Activated CD4-positive, alpha-beta memory T cell treated with anti-CD3 and anti-CD28 coated beads, Interleukin-2, amount 10 ng/mL, durations not matched to agents 7 days and 5 days (primary cell): ENCODE measurements around the gene BRF1. TPM values are rescaled to one million over a fixed set of nuclear protein-coding genes. Genes with fewer than 3 reads are reported as not detected.

Experiments used
- CTCF ChIA-PET: fragments of 350-600 bp; sonication (Branson Sonifier 250); formaldehyde crosslinking; loops from one replicate; lab custom pipeline; 2021; ENCODE audit warnings: antibody characterized with exemption, inconsistent platforms; lab: Charles Lee
- POLR2A ChIA-PET: fragments of 350-600 bp; sonication (Branson Sonifier 250); formaldehyde crosslinking; loops from one replicate; lab custom pipeline; 2021; ENCODE audit warnings: antibody characterized with exemption; lab: Charles Lee
- DNase-seq: peaks from one replicate; pipeline ENCODE4 v3.0.0-alpha.2; 2020
- H3K27ac Mint-ChIP-seq: one replicate; pipeline ENCODE4 v1.8.0; 2021; ENCODE audit warnings: mild to moderate bottlenecking, mixed read lengths
- H3K27me3 Mint-ChIP-seq: one replicate; pipeline ENCODE4 v1.8.0; 2021; ENCODE audit warnings: mixed read lengths
- H3K36me3 Mint-ChIP-seq: one replicate; pipeline ENCODE4 v1.8.0; 2021; ENCODE audit warnings: low read depth, mixed read lengths
- H3K4me1 Mint-ChIP-seq: one replicate; pipeline ENCODE4 v1.8.0; 2021; ENCODE audit warnings: mixed read lengths
- H3K4me3 Mint-ChIP-seq: one replicate; pipeline ENCODE4 v1.8.0; 2021; ENCODE audit warnings: mild to moderate bottlenecking, mixed read lengths
- H3K9me3 Mint-ChIP-seq: one replicate; pipeline ENCODE4 v1.8.0; 2021; ENCODE audit warnings: mixed read lengths
- total RNA-seq, 2 experiments: library from RNA; stranded (reverse); gene quantifications; one replicate each; pipeline ENCODE4 v1.2.3, GENCODE V29; 2021

Gene BRF1
- total RNA-seq, 2 experiments from 2014 or later = 37.4 to 40.7 TPM

GRCh38 chr14:105256292-105256960 lies 44.4 kb downstream of the BRF1 start:
- CTCF ChIA-PET = no interaction called here
- Mint-ChIP-seq H3K27ac (no peak overlapping the region), H3K27me3 (no peaks in the 10 kb centered on the region), H3K4me1 (peaks cover 9% of the 10 kb centered on the region), H3K36me3 (peaks cover 3% of the 10 kb centered on the region), H3K9me3 (no peaks in the 10 kb centered on the region), H3K4me3 (no peak overlapping the region)
- POLR2A ChIA-PET = no interaction called here
- no peak for DNase-seq

DNA sequence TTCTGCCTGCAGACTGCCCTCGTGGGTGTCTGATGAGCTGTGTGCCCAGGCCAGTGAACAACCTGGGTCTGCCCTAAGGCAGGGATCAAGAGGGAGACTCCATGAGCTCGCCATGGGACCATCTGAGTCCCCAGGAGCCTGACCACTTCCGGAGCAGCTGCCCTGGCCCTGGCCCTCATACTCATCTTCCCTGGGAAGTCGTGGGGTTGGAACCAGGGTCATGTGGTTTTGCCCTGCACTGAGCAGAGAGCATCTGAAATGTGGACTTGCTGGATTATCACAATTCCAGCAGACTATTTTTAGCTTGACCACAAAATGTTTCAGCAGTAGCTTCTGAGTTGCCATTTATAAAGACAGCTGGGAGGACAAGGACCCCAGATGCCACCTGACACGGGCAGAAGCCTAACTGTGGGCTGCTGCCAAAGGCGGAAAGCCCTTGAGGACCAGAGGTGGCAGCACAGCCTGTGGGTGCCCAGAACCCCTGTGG lies 45.7 kb downstream of the BRF1 start:
- no peak for DNase-seq
- Mint-ChIP-seq H3K36me3 (peaks cover 12% of the 10 kb centered on the region), H3K9me3 (no peaks in the 10 kb centered on the region), H3K27ac (no peak overlapping the region), H3K27me3 (no peaks in the 10 kb centered on the region), H3K4me1 (peaks cover 18% of the 10 kb centered on the region), H3K4me3 (no peak overlapping the region)
- CTCF ChIA-PET = no interaction called here
- POLR2A ChIA-PET = interaction anchor here (1.0 kb wide), 1 partner anchor 20 kb away, joined by 3 read pairs; no protein-coding TSS in a partner anchor

DNA sequence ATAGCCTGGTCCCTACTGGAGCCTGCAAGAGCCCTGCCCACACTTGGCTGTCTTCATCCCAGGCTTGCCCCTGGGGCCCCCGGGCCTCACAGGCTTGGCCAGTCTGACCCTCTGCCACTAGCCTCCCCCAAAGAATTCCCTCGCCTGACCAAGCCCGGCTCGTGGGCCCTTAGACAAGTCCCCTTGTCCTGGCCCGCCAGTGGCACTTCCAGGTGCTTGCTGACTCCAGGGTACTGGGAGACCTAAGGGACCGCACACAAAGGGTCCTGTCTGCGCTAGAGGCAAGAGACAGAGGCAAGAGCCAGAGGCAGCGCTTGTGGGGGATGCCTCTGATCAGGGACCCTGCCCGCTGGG lies 47.5 kb downstream of the BRF1 start:
- Mint-ChIP-seq H3K4me1 (peaks cover 27% of the 10 kb centered on the region), H3K4me3 (no peak overlapping the region), H3K36me3 (peaks cover 20% of the 10 kb centered on the region), H3K27me3 (no peaks in the 10 kb centered on the region), H3K27ac (no peak overlapping the region), H3K9me3 (no peaks in the 10 kb centered on the region)
- DNase-seq = no peak
- ChIA-PET POLR2A (interaction anchor here (0.6 kb wide), 1 partner anchor 39 kb away, joined by 3 read pairs; no protein-coding TSS in a partner anchor), CTCF (no interaction called here)

GRCh38 chr14:105252552-105253328 lies 48.1 kb downstream of the BRF1 start:
- DNase-seq = no peak
- Mint-ChIP-seq H3K9me3 (no peaks in the 10 kb centered on the region), H3K27ac (no peak overlapping the region), H3K27me3 (no peaks in the 10 kb centered on the region), H3K4me3 (no peak overlapping the region), H3K36me3 (peaks cover 20% of the 10 kb centered on the region), H3K4me1 (peaks cover 30% of the 10 kb centered on the region)
- ChIA-PET CTCF (no interaction called here), POLR2A (interaction anchor here (0.6 kb wide), 1 partner anchor 40 kb away, joined by 3 read pairs; no protein-coding TSS in a partner anchor)

- Mint-ChIP-seq H3K27ac (no peak overlapping the region), H3K36me3 (peaks cover 26% of the 10 kb centered on the region), H3K27me3 (no peaks in the 10 kb centered on the region), H3K9me3 (no peaks in the 10 kb centered on the region), H3K4me3 (no peak overlapping the region), H3K4me1 (peaks cover 29% of the 10 kb centered on the region)
- DNase-seq = no peak
- CTCF ChIA-PET = no interaction called here
- POLR2A ChIA-PET = interaction anchor here (0.7 kb wide), 1 partner anchor 538 kb away, joined by 3 read pairs; no protein-coding TSS in a partner anchor
Measured at GRCh38 chr14:105251920-105252319, 48.9 kb downstream of the BRF1 start.

- H3K4me3 Mint-ChIP-seq = peak overlapping the region; percentile 40
- no peak for DNase-seq
- H3K27me3 Mint-ChIP-seq = no peaks in the 10 kb centered on the region
- ChIA-PET POLR2A (no interaction called here), CTCF (no interaction called here)
- no peaks in the 10 kb centered on the region for H3K9me3 Mint-ChIP-seq
- H3K4me1 Mint-ChIP-seq = peaks cover 29% of the 10 kb centered on the region
- H3K36me3 Mint-ChIP-seq = peaks cover 28% of the 10 kb centered on the region
- no peak overlapping the region for H3K27ac Mint-ChIP-seq
Measured at GRCh38 chr14:105250986-105251385, 49.8 kb downstream of the BRF1 start.

DNA sequence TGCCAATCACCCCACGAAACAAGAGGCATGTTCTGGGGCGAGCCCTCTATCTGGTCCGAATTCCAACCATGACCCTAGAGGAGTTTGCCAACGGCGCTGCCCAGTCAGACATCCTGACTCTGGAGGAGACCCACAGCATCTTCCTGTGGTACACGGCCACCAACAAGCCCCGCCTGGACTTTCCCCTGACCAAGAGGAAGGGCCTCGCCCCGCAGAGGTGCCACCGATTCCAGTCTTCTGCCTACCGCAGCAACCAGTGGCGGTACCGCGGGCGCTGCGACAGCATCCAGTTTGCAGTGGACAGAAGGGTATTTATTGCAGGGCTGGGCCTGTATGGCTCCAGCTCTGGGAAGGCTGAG lies 50.8 kb downstream of the BRF1 start:
- Mint-ChIP-seq H3K4me1 (peaks cover 34% of the 10 kb centered on the region), H3K27ac (no peak overlapping the region), H3K36me3 (peaks cover 28% of the 10 kb centered on the region), H3K27me3 (no peaks in the 10 kb centered on the region), H3K9me3 (no peaks in the 10 kb centered on the region), H3K4me3 (peak overlapping the region; percentile 73)
- no peak for DNase-seq
- CTCF ChIA-PET = no interaction called here
- POLR2A ChIA-PET = interaction anchor here (1.0 kb wide), 1 partner anchor 230 kb away, joined by 3 read pairs; the partner anchor contains the start of gene CDCA4

DNA sequence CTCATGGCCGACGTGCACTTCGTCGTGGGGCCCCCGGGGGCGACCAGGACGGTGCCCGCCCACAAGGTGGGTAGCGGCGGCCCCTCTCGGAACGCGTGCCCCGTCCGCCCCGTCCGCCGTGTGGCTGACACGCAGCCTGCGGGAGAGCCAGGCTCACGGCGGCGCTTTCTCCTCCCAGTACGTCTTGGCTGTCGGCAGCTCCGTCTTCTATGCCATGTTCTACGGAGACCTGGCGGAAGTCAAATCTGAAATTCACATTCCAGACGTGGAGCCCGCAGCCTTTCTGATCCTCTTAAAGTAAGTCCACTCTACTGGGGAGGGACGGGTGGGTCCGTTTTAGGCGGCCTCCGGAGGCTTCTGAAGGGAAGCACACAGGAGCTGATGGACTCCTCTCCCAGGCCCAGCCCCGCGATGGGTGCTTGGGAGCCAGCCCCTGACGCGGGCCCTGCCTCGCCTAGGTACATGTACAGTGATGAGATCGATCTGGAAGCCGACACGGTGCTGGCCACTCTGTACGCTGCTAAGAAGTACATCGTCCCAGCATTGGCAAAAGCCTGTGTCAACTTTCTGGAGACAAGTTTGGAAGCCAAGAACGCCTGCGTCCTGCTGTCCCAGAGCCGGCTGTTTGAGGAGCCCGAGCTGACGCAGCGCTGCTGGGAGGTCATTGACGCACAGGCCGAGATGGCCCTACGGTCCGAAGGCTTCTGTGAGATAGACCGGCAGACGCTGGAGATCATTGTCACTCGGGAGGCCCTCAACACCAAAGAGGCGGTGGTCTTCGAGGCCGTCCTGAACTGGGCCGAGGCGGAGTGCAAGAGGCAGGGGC lies 51.4 kb downstream of the BRF1 start:
- H3K9me3 Mint-ChIP-seq = no peaks in the 10 kb centered on the region

GRCh38 chr14:105248368-105249181 lies 52.2 kb downstream of the BRF1 start, which contains the start of gene BTBD6:
TSS of gene BTBD6 (plus strand) at chr14:105248533. CDS start at chr14:105248712, 179 bp downstream.
- CTCF ChIA-PET = interaction anchor here (0.6 to 1.3 kb wide), 8 partner anchors 10 to 245 kb away, joined by 3 to 8 read pairs (median 3); partner anchors contain the start of gene BRF1
- peak within 1 kb of the TSS; percentile 65 for H3K27ac Mint-ChIP-seq
- H3K27me3 Mint-ChIP-seq = no peaks in the 10 kb centered on the region
- H3K4me3 Mint-ChIP-seq = peak within 1 kb of the TSS; percentile 73
- H3K36me3 Mint-ChIP-seq = peaks cover 32% of the 10 kb centered on the region
- peak; percentile 91 for DNase-seq
- H3K9me3 Mint-ChIP-seq = no peaks in the 10 kb centered on the region
- POLR2A ChIA-PET = interaction anchor here (0.7 to 2.6 kb wide), 14 partner anchors 11 to 614 kb away, joined by 3 to 23 read pairs (median 4); partner anchors contain the start of genes BRF1, CDCA4 and PACS2
- H3K4me1 Mint-ChIP-seq = peaks cover 34% of the 10 kb centered on the region

More for the DNA sequence above, 51.4 kb downstream of the BRF1 start:
- peaks cover 28% of the 10 kb centered on the region for H3K36me3 Mint-ChIP-seq
- peak overlapping the region; percentile 65 for H3K27ac Mint-ChIP-seq
- peak overlapping the region; percentile 73 for H3K4me3 Mint-ChIP-seq
- CTCF ChIA-PET = interaction anchor here (0.6 to 1.3 kb wide), 3 partner anchors 103 to 245 kb away, joined by 3 to 5 read pairs (median 3); no protein-coding TSS in a partner anchor
- DNase-seq = no peak
- POLR2A ChIA-PET = interaction anchor here (1.0 to 2.6 kb wide), 7 partner anchors 46 to 613 kb away, joined by 3 to 23 read pairs (median 3); partner anchors contain the start of genes BRF1, CDCA4 and PACS2
- H3K4me1 Mint-ChIP-seq = peaks cover 34% of the 10 kb centered on the region
- no peaks in the 10 kb centered on the region for H3K27me3 Mint-ChIP-seq

DNA sequence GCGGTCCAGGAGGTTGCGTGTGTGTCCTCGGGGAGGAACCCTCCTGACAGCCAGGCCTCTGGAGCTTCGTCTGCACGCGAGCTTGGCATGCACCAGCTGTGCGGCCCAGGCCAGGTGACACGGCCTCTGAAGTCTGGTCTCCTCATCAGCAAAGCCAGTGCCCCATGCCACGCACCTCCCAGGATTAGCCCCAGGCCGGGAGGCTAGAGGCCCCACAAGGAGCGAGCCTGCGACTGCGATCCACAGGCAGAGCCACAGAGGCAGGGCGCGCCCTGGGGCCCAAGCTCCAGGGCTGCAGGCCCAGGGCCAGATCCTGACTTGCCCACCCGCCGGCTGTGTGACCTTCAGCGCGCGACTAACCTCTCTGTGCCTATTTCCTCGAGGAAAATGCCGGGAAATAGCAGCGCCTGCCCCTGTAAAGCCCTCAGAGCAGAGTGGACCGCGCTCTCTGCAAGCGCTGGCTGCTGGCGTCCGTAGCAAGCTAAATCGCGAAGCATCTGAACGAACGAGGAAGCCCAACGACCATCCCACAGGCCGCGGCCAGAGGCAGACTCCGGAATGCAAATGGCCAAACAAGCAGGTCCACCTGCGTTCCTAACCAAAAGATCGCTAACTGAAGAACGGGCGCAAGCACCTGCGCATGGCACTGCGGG lies 53.0 kb downstream of the BRF1 start:
- no peak for DNase-seq
- Mint-ChIP-seq H3K4me1 (peaks cover 34% of the 10 kb centered on the region), H3K27ac (peak overlapping the region; percentile 62), H3K9me3 (no peaks in the 10 kb centered on the region), H3K4me3 (peak overlapping the region; percentile 73), H3K27me3 (no peaks in the 10 kb centered on the region), H3K36me3 (peaks cover 30% of the 10 kb centered on the region)
- ChIA-PET POLR2A (interaction anchor here (0.7 to 2.6 kb wide), 11 partner anchors 12 to 158 kb away, joined by 3 to 23 read pairs (median 4); partner anchors contain the start of genes BRF1 and PACS2), CTCF (interaction anchor here (0.6 to 1.3 kb wide), 6 partner anchors 11 to 242 kb away, joined by 3 to 8 read pairs (median 3); partner anchors contain the start of gene BRF1)

- H3K4me1 Mint-ChIP-seq = peaks cover 34% of the 10 kb centered on the region
- no peak overlapping the region for H3K27ac Mint-ChIP-seq
- DNase-seq = no peak
- ChIA-PET CTCF (no interaction called here), POLR2A (interaction anchor here (1.2 to 2.6 kb wide), 4 partner anchors 13 to 53 kb away, joined by 5 to 23 read pairs (median 6); partner anchors contain the start of gene BRF1)
- H3K36me3 Mint-ChIP-seq = peaks cover 29% of the 10 kb centered on the region
- H3K4me3 Mint-ChIP-seq = peak overlapping the region; percentile 73
- no peaks in the 10 kb centered on the region for H3K27me3 Mint-ChIP-seq
- H3K9me3 Mint-ChIP-seq = no peaks in the 10 kb centered on the region
Measured at GRCh38 chr14:105247026-105247425, 53.8 kb downstream of the BRF1 start.
